ENCODE results near the gene MRFAP1L1.

DNA sequence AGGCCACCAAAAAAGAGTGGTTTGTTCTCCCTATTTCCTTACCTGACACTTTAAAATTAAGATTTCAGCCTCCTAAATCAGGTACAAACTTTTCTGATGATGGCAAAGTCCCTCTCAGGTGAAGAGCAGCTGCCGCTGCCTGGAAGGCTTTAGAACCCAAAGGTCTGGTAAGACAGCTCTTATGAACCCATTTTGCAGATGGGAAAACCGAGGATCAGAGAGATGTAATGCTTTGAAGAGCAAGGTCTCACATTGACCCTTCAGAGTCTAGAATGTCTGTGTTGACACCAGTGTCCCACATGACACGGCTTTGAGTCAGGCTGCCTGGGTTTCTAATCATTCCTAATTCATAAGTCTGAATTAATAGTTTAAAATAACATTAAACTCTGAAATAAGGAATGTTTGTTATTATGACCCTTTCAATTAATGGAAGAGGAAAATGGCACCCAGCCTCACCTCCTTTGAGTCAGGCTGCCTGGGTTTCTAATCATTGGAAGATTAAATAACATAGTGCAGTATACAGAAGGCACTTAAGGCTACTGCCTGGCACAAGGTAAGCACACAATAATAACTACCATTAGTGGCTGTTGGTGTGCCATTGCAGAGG is 44.9 kb upstream of the MRFAP1L1 start:
- TF ChIP-seq, protein P1, sequence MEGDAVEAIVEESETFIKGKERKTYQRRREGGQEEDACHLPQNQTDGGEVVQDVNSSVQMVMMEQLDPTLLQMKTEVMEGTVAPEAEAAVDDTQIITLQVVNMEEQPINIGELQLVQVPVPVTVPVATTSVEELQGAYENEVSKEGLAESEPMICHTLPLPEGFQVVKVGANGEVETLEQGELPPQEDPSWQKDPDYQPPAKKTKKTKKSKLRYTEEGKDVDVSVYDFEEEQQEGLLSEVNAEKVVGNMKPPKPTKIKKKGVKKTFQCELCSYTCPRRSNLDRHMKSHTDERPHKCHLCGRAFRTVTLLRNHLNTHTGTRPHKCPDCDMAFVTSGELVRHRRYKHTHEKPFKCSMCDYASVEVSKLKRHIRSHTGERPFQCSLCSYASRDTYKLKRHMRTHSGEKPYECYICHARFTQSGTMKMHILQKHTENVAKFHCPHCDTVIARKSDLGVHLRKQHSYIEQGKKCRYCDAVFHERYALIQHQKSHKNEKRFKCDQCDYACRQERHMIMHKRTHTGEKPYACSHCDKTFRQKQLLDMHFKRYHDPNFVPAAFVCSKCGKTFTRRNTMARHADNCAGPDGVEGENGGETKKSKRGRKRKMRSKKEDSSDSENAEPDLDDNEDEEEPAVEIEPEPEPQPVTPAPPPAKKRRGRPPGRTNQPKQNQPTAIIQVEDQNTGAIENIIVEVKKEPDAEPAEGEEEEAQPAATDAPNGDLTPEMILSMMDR (IDR thresholded peaks at IDR 0.05; ENCODE audit: insufficient read depth, low read depth, low read length), result no peak
- no peak for TF ChIP-seq EZH2 (IDR thresholded peaks at IDR 0.05; ENCODE audit: insufficient read depth, low read length)

All from astrocyte (in vitro differentiated cells and primary cell).